GM23248 (cell line): ENCODE measurements around the gene BRME1. TPM values are rescaled to one million over a fixed set of nuclear protein-coding genes. Genes with fewer than 3 reads are reported as not detected.

ENCODE experiments used
- DNase-seq: peaks from one replicate; pipeline ENCODE4 v3.0.0-alpha.2; 2015
- H2AFZ ChIP-seq: fragments of 200-600 bp; sonication (generic); 2 replicates; pipeline ENCODE4 v1.6.1; 2016; ENCODE audit warnings: antibody characterized with exemption
- H3F3A ChIP-seq: fragments of 200-600 bp; sonication (generic); 2 replicates; pipeline ENCODE4 v1.6.1; 2016; ENCODE audit warnings: mild to moderate bottlenecking, antibody characterized with exemption, mixed run types; ENCODE audit not compliant: insufficient read depth
- H3K27ac ChIP-seq: fragments of 200-600 bp; sonication (generic); 2 replicates; pipeline ENCODE4 v1.5.1; 2016; ENCODE audit warnings: mild to moderate bottlenecking
- H3K27me3 ChIP-seq: fragments of 200-600 bp; sonication (generic); replicated peaks from 2 replicates; pipeline ENCODE4 v1.6.1; 2016; ENCODE audit warnings: mild to moderate bottlenecking; ENCODE audit not compliant: insufficient read depth
- H3K36me3 ChIP-seq: fragments of 200-600 bp; sonication (generic); 2 replicates; pipeline ENCODE4 v1.6.1; 2016; ENCODE audit warnings: low read depth, mild to moderate bottlenecking
- H3K4me1 ChIP-seq: fragments of 200-600 bp; sonication (generic); 2 replicates; pipeline ENCODE4 v1.6.1; 2016; ENCODE audit warnings: mild to moderate bottlenecking; ENCODE audit not compliant: insufficient read depth
- H3K4me2 ChIP-seq: fragments of 200-600 bp; sonication (generic); one replicate; pipeline ENCODE4 v1.6.1; 2016; ENCODE audit warnings: mild to moderate bottlenecking; ENCODE audit not compliant: unreplicated experiment
- H3K4me3 ChIP-seq: fragments of 200-600 bp; sonication (generic); 2 replicates; pipeline ENCODE4 v1.5.1; 2016; ENCODE audit warnings: mild to moderate bottlenecking
- H3K79me2 ChIP-seq: fragments of 200-600 bp; sonication (generic); 2 replicates; pipeline ENCODE4 v1.6.1; 2016; ENCODE audit warnings: mild to moderate bottlenecking; ENCODE audit not compliant: insufficient read depth
- H3K9ac ChIP-seq: fragments of 200-600 bp; sonication (generic); 2 replicates; pipeline ENCODE4 v1.6.1; 2016; ENCODE audit warnings: mild to moderate bottlenecking
- H3K9me2 ChIP-seq: fragments of 200-600 bp; sonication (generic); 2 replicates; pipeline ENCODE4 v1.6.1; 2016; ENCODE audit warnings: mixed run types, mild to moderate bottlenecking, moderate library complexity; ENCODE audit not compliant: insufficient read depth
- H3K9me3 ChIP-seq: fragments of 200-600 bp; sonication (generic); one replicate; pipeline ENCODE4 v1.6.1; 2017; ENCODE audit warnings: low read depth
- H4K20me1 ChIP-seq: fragments of 200-600 bp; sonication (generic); 2 replicates; pipeline ENCODE4 v1.6.0; 2016; ENCODE audit not compliant: insufficient read depth
- EZH2 ChIP-seq: fragments of 200-600 bp; sonication (generic); IDR thresholded peaks from 2 replicates; pipeline ENCODE4 v1.6.1; 2018; ENCODE audit warnings: antibody characterized with exemption, mild to moderate bottlenecking; ENCODE audit not compliant: insufficient read depth, poor library complexity, severe bottlenecking
- EZH2phosphoT487 ChIP-seq: fragments of 200-600 bp; sonication (generic); IDR thresholded peaks from 2 replicates; pipeline ENCODE4 v1.6.1; 2018; ENCODE audit warnings: antibody characterized with exemption, moderate library complexity, mild to moderate bottlenecking, low read depth; ENCODE audit not compliant: insufficient read depth
- WGBS, 2 experiments: methylation state at CpG; one replicate each; pipeline ENCODE4 v1.1.6; 2015 to 2017; ENCODE audit warnings: low lambda C conversion rate in 2 of 2, low coverage in 1 of 2; ENCODE audit errors: missing lambda C conversion rate in 2 of 2; 5-methylcytosine and 5-hydroxymethylcytosine counted together
- in situ Hi-C: fragments of 300-500 bp; cut with MboI; formaldehyde crosslinking; loops from 2 replicates; pipeline ENCODE4 v1.15.0; 2020
- polyA plus RNA-seq: library from polyadenylated mRNA; unstranded; fragments of >200 nt; fragmentation: Nextera tagmentation; extraction: Ambion mirVana; gene quantifications from 2 replicates; pipeline ENCODE4 v1.2.1, GENCODE V29; 2016
- total RNA-seq: library from RNA; depleted of rRNA; stranded (reverse); fragments of >200 nt; shearing (Covaris generic); gene quantifications from 2 replicates; pipeline ENCODE4 v1.2.3, GENCODE V29; 2014

BRME1 gene
- total and polyA plus RNA-seq, 2 experiments from 2014 or later, result 0.11 to 0.63 TPM

GRCh38 chr19:13892870-13893269 is 13.0 kb downstream of the BRME1 start:
- H3K27me3 ChIP-seq, result no peaks in the 10 kb centered on the region
- no peak overlapping the region for H3K4me3 ChIP-seq
- DNase-seq, result no peak
- no peaks in the 10 kb centered on the region for H3K79me2 ChIP-seq
- no peaks in the 10 kb centered on the region for H3F3A ChIP-seq
- H3K9me3 ChIP-seq, result no peaks in the 10 kb centered on the region
- no peak overlapping the region for H3K4me2 ChIP-seq
- H3K4me1 ChIP-seq, result no peaks in the 10 kb centered on the region
- H2AFZ ChIP-seq, result no peak overlapping the region
- no peaks in the 10 kb centered on the region for H3K36me3 ChIP-seq
- H3K9ac ChIP-seq, result no peak overlapping the region
- TF ChIP-seq EZH2 (no peak), EZH2phosphoT487 (no peak)
- in situ Hi-C loops, result loop anchor here (25.0 kb wide), 1 partner anchor 444 kb away; no protein-coding TSS in a partner anchor
- H3K9me2 ChIP-seq, result no peaks in the 10 kb centered on the region
- H4K20me1 ChIP-seq, result no peaks in the 10 kb centered on the region
- no peak overlapping the region for H3K27ac ChIP-seq
- WGBS, 2 experiments, result 90 to 94% methylated on average over 9 of the region's 9 CpGs

- Histone ChIP-seq H3K79me2 (no peaks in the 10 kb centered on the region), H4K20me1 (no peaks in the 10 kb centered on the region), H3K9ac (no peak overlapping the region), H3K4me1 (peaks cover 5% of the 10 kb centered on the region; the same call in 1 of the 2 replicates), H2AFZ (no peak overlapping the region), H3K4me2 (no peak overlapping the region), H3K4me3 (no peak overlapping the region), H3F3A (no peaks in the 10 kb centered on the region), H3K27ac (no peak overlapping the region), H3K36me3 (no peaks in the 10 kb centered on the region), H3K9me2 (no peaks in the 10 kb centered on the region), H3K9me3 (no peaks in the 10 kb centered on the region), H3K27me3 (no peaks in the 10 kb centered on the region)
- 94 to 96% methylated on average over 13 of the region's 13 CpGs for WGBS, 2 experiments
- in situ Hi-C loops, result loop anchor here (25.0 kb wide), 1 partner anchor 447 kb away; no protein-coding TSS in a partner anchor
- DNase-seq, result no peak
- TF ChIP-seq EZH2 (no peak), EZH2phosphoT487 (no peak)
Observed at GRCh38 chr19:13890136-13890535, 15.8 kb downstream of the BRME1 start.

GRCh38 chr19:13888281-13888680 is 17.6 kb downstream of the BRME1 start:
- no peaks in the 10 kb centered on the region for H3K36me3 ChIP-seq
- H3F3A ChIP-seq, result no peaks in the 10 kb centered on the region
- in situ Hi-C loops, result loop anchor here (10.0 to 25.0 kb wide), 3 partner anchors 157 to 449 kb away; partner anchors contain the start of gene MISP3
- no peak overlapping the region for H3K4me3 ChIP-seq
- WGBS, 2 experiments, result 92 to 95% methylated on average over 16 of the region's 16 CpGs
- H4K20me1 ChIP-seq, result no peaks in the 10 kb centered on the region
- no peaks in the 10 kb centered on the region for H3K79me2 ChIP-seq
- H3K4me1 ChIP-seq, result peaks cover 5% of the 10 kb centered on the region; the same call in 1 of the 2 replicates
- no peaks in the 10 kb centered on the region for H3K27me3 ChIP-seq
- H3K9me3 ChIP-seq, result no peaks in the 10 kb centered on the region
- no peaks in the 10 kb centered on the region for H3K9me2 ChIP-seq
- H2AFZ ChIP-seq, result no peak overlapping the region
- no peak for TF ChIP-seq EZH2phosphoT487
- no peak for TF ChIP-seq EZH2
- no peak for DNase-seq
- no peak overlapping the region for H3K27ac ChIP-seq
- no peak overlapping the region for H3K9ac ChIP-seq
- no peak overlapping the region for H3K4me2 ChIP-seq

GRCh38 chr19:13887517-13887916 is 18.4 kb downstream of the BRME1 start:
- Histone ChIP-seq H3K4me3 (no peak overlapping the region), H2AFZ (peak overlapping the region; percentile 46)
- in situ Hi-C loops, result loop anchor here (10.0 to 25.0 kb wide), 3 partner anchors 157 to 450 kb away; partner anchors contain the start of gene MISP3

More at GRCh38 chr19:13887517-13887916, 18.4 kb downstream of the BRME1 start:
- peaks cover 5% of the 10 kb centered on the region; the same call in 1 of the 2 replicates for H3K4me1 ChIP-seq
- WGBS, 2 experiments, result 9 to 13% methylated on average over 5 of the region's 5 CpGs
- TF ChIP-seq EZH2phosphoT487, result no peak
- no peak for TF ChIP-seq EZH2
- H3K9me3 ChIP-seq, result no peaks in the 10 kb centered on the region
- no peak overlapping the region for H3K27ac ChIP-seq
- no peaks in the 10 kb centered on the region for H3K79me2 ChIP-seq
- H3K9me2 ChIP-seq, result no peaks in the 10 kb centered on the region
- H3K9ac ChIP-seq, result no peak overlapping the region
- H3K36me3 ChIP-seq, result no peaks in the 10 kb centered on the region
- H3K4me2 ChIP-seq, result peak overlapping the region; percentile 19
- no peaks in the 10 kb centered on the region for H3F3A ChIP-seq
- DNase-seq, result peak; percentile 80
- no peaks in the 10 kb centered on the region for H4K20me1 ChIP-seq
- no peaks in the 10 kb centered on the region for H3K27me3 ChIP-seq
